Esophagus squamous epithelium (tissue), 5 donors: ENCODE results near the gene CHIC2. TPM values are rescaled to one million over a fixed set of nuclear protein-coding genes. Genes with fewer than 3 reads are reported as not detected.
"Not testable (repeated sequence)": the region's sequence is repeated elsewhere in the genome, so short reads cannot be mapped to it uniquely, and the experiment has no call there.

Experiments used
- DNase-seq: peaks from one replicate; lab custom pipeline; 2025; lab: John Stamatoyannopoulos, UW
- H3K27ac ChIP-seq, 4 donors: fragments of 200-600 bp; sonication (generic); one replicate each; pipeline ENCODE4 v1.5.1; 2016 to 2019; ENCODE audit warnings: mild to moderate bottlenecking in 1 of 4
- H3K27me3 ChIP-seq, 4 donors: fragments of 200-600 bp; sonication (generic); 1 replicate in 3 of 4; 2 replicates in 1 of 4; pipeline versions ENCODE4 v1.5.1 to v1.6.0; 2017 to 2021; ENCODE audit warnings: antibody characterized with exemption in 1 of 4
- H3K36me3 ChIP-seq, 3 donors: fragments of 200-600 bp; sonication (generic); one replicate each; pipeline ENCODE4 v1.5.1; 2016 to 2019
- H3K4me1 ChIP-seq, 3 donors: fragments of 200-600 bp; sonication (generic); one replicate each; pipeline ENCODE4 v1.5.1; 2017 to 2019
- H3K4me3 ChIP-seq, 4 donors: fragments of 200-600 bp; sonication (generic); 1 replicate in 3 of 4; 2 replicates in 1 of 4; pipeline ENCODE4 v1.5.1; 2016 to 2019; ENCODE audit warnings: mild to moderate bottlenecking in 2 of 4, moderate library complexity in 1 of 4
- H3K9me3 ChIP-seq, 3 donors: fragments of 200-600 bp; sonication (generic); one replicate each; pipeline ENCODE4 v1.5.1; 2016 to 2019
- CTCF ChIP-seq, 6 experiments: fragments of 450-650 bp in 4 of 6; fragments of 200-600 bp in 2 of 6; sonication (generic) in 2 of 6; IDR thresholded peaks; one replicate each; pipeline ENCODE4 v1.5.1; 2016 to 2019; ENCODE audit warnings: antibody characterized with exemption in 6 of 6, mild to moderate bottlenecking in 4 of 6, moderate library complexity in 4 of 6
- POLR2A ChIP-seq, 4 donors: fragments of 450-650 bp; IDR thresholded peaks; one replicate each; pipeline ENCODE4 v1.6.1; 2017; ENCODE audit warnings: antibody characterized with exemption in 4 of 4, mild to moderate bottlenecking in 4 of 4, moderate library complexity in 3 of 4
- WGBS, 2 donors: methylation state at CpG; one replicate each; pipeline ENCODE4 v1.1.5; 2018; 5-methylcytosine and 5-hydroxymethylcytosine counted together
- intact Hi-C: fragments of 100-400 bp; cut with DNase I; formaldehyde crosslinking; loops from one replicate; pipeline ENCODE4 v1.15.0; 2022
- total RNA-seq, 4 donors: library from RNA; depleted of rRNA; stranded (reverse); fragments of >200 nt; gene quantifications; one replicate each; pipeline ENCODE4 v1.1.0, GENCODE V29; 2016
- donor health status: DM: yes; HTN: yes; CAD: no.

CHIC2 gene
- total RNA-seq, 4 donors from 2014 or later, result 40.4 to 56.0 (median 44.7) TPM

GRCh38 chr4:54055494-54055893 lies 8.9 kb downstream of the CHIC2 start:
- WGBS, 2 donors, result 90 to 96% methylated on average over 1 of the region's 1 CpG
- no peak for TF ChIP-seq POLR2A (IDR thresholded peaks at IDR 0.05)
- TF ChIP-seq CTCF (IDR thresholded peaks at IDR 0.05), result no peak
- no peaks in the 10 kb centered on the region for H3K9me3 ChIP-seq
- H3K27ac ChIP-seq, result no peak overlapping the region
- no peak overlapping the region for H3K4me3 ChIP-seq
- DNase-seq, result no peak
- no peaks in the 10 kb centered on the region for H3K36me3 ChIP-seq
- peaks cover 5 to 70% (median 33%) of the 10 kb centered on the region in 3 donors for H3K4me1 ChIP-seq
- no peaks in the 10 kb centered on the region for H3K27me3 ChIP-seq
- intact Hi-C loops, result no loop called here

DNA sequence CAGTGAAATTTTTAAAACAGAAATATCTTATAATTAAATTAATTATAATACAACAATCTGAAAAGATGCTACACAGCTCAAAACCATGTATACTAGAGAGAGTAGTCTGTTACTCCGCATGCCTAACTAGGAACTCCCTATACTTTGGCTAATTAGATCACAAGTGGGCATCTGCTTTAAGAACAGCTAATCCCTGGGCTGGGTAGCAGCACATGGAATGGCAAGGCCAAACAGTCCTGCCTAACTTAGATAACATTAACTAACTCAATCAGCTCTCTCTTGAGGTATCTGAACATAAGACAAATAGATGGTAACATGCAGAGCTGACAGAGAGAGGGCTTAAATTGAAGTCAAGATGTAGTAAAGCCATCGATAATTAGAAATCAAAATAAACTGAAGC lies 9.9 kb downstream of the CHIC2 start:
- Histone ChIP-seq H3K4me3 (no peak overlapping the region), H3K36me3 (no peaks in the 10 kb centered on the region), H3K27ac (no peak overlapping the region), H3K4me1 (peaks cover 5 to 67% (median 27%) of the 10 kb centered on the region in 3 donors), H3K27me3 (no peaks in the 10 kb centered on the region), H3K9me3 (no peaks in the 10 kb centered on the region)
- no peak for TF ChIP-seq POLR2A (IDR thresholded peaks at IDR 0.05)
- TF ChIP-seq CTCF (IDR thresholded peaks at IDR 0.05), result no peak
- intact Hi-C loops, result no loop called here
- DNase-seq, result no peak
- 94 to 95% methylated on average over 2 of the region's 2 CpGs for WGBS, 2 donors

DNA sequence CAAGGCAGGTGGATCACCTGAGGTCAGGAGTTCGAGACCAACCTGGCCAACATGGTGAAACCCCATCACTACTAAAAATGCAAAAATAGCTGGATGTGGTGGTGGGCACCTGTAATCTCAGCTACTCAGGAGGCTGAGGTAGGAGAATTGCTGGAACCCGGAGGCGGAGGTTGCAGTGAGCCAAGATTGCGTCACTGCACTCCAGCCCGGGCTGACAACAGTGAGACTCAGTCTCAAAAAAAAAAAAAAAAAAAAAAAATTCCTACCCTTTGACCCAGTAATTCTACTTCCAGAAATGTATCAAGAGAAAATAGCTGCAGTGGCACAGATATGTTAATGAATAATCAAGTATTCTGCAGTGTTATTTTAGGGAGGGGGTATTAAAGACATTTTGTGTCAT lies 11.1 kb downstream of the CHIC2 start:
- WGBS, 2 donors, result 63 to 68% methylated on average over 5 of the region's 5 CpGs
- H3K36me3 ChIP-seq, H3K27ac ChIP-seq, intact Hi-C loops, H3K9me3 ChIP-seq, H3K27me3 ChIP-seq, DNase-seq, H3K4me3 ChIP-seq: not testable (repeated sequence)
- peaks cover 5 to 66% (median 26%) of the 10 kb centered on the region in 3 donors for H3K4me1 ChIP-seq

DNA sequence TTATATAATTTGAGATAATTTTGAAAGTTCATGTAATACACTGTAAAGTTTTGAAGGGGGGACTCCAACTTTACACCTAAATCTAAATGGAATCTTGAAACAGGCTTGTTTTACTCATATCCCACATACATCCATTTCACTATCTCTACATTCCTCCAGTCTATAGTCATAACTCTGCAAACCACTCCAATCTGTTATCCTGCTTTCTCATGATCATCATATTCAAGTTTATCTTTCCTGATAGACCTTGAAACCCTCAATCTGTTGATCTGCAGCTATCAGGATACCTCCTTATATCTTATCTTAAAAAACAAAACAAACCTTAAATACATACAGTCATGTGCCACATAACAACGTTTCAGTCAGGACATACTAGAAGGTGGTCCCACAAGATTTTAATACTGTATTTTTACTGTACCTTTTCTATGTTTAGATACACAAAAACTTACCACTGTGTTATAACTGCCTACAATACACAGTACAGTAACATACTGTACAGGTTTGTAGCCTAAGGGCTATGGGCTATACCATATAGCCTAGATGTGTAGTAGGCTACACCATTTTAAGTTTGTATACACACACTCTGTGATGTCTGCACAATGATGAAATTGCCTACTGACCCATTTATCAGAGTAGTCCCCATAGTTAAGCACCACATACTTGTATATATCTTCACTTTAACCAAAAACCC lies 14.0 kb downstream of the CHIC2 start:
- intact Hi-C loops, result no loop called here

GRCh38 chr4:54043630-54044029 lies 20.8 kb downstream of the CHIC2 start:
- 93 to 95% methylated on average over 4 of the region's 4 CpGs for WGBS, 2 donors
- not testable (repeated sequence) for DNase-seq

More for the DNA sequence above, 14.0 kb downstream of the CHIC2 start:
- no peak overlapping the region for H3K27ac ChIP-seq
- DNase-seq, result no peak
- peaks cover 0 to 21% (median 5%) of the 10 kb centered on the region in 3 donors for H3K36me3 ChIP-seq
- no peaks in the 10 kb centered on the region for H3K27me3 ChIP-seq
- 41 to 50% methylated on average over 1 of the region's 1 CpG for WGBS, 2 donors
- no peak for TF ChIP-seq POLR2A (IDR thresholded peaks at IDR 0.05)
- peaks cover 0 to 45% (median 10%) of the 10 kb centered on the region in 3 donors for H3K4me1 ChIP-seq
- no peak overlapping the region for H3K4me3 ChIP-seq
- H3K9me3 ChIP-seq, result no peaks in the 10 kb centered on the region

GRCh38 chr4:54041933-54042332 lies 22.5 kb downstream of the CHIC2 start:
- H3K27ac ChIP-seq, result no peak overlapping the region
- no peak for DNase-seq
- H3K27me3 ChIP-seq, result no peaks in the 10 kb centered on the region
- H3K4me3 ChIP-seq, result no peak overlapping the region
- H3K4me1 ChIP-seq, result no peaks in the 10 kb centered on the region
- WGBS, 2 donors, result 83 to 85% methylated on average over 2 of the region's 2 CpGs
- no peak for TF ChIP-seq CTCF (IDR thresholded peaks at IDR 0.05)
- no peak for TF ChIP-seq POLR2A (IDR thresholded peaks at IDR 0.05)
- intact Hi-C loops, result no loop called here
- H3K36me3 ChIP-seq, result peaks cover 0 to 63% (median under 1%) of the 10 kb centered on the region in 3 donors
- no peaks in the 10 kb centered on the region for H3K9me3 ChIP-seq

More at GRCh38 chr4:54043630-54044029, 20.8 kb downstream of the CHIC2 start:
- intact Hi-C loops, H3K27me3 ChIP-seq, H3K4me1 ChIP-seq, H3K4me3 ChIP-seq, H3K9me3 ChIP-seq, H3K27ac ChIP-seq: not testable (repeated sequence)
- peaks cover 0 to 65% (median 5%) of the 10 kb centered on the region in 3 donors for H3K36me3 ChIP-seq
